ENCODE results near the gene C5orf58.

The C5orf58 gene

DNA sequence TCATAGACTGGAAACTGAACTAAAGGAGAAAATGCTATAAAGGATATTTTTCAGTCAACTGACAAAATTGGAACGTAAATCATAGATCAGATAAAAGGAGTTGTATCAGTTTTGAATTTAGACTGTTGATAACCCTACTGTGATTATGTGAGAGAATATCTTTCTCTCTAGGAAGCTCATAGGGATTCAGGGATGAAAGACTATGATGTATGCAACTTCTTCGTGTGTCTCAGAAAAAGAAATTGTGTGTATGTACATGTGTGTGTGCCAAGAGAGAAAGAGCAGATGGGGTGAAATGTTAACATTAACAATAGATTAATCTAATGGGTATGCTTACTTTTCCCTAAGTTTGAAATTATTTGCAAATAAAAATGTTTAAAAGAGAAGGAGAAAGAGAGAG lies 30.7 kb upstream of the C5orf58 start:
- TF ChIP-seq Cebpa-rat (IDR thresholded peaks at IDR 0.05), result no peak
- H3K9ac ChIP-seq, result no peak overlapping the region
- H3K27me3 ChIP-seq, result no peaks in the 10 kb centered on the region
- no peaks in the 10 kb centered on the region for H3K4me1 ChIP-seq
- no peak overlapping the region for H3K4me2 ChIP-seq
- H3K27ac ChIP-seq, result no peak overlapping the region
- H3K36me3 ChIP-seq, result no peaks in the 10 kb centered on the region
- no peak overlapping the region for H3K4me3 ChIP-seq
- no peaks in the 10 kb centered on the region for H4K20me1 ChIP-seq
- no peaks in the 10 kb centered on the region for H3K9me3 ChIP-seq

DNA sequence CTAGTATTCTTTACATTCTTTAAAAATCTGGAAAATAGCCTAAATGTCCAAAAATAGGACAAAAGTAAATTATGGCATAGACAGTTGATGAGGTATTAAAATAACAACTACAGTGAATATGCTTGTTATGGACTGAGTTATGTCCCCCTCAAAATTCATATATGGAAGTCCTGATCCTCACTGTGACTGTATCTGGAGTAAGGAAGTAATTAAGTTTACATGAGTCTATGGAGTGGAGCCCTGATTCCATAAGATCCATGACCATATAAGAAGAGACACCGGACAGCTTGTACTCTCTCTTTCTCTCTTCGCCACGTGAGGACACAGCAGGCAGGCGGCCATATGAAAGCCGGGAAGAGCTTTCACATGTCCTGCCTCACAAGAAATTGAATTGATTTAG lies 28.6 kb upstream of the C5orf58 start:
- TF ChIP-seq Cebpa-rat (IDR thresholded peaks at IDR 0.05), result no peak
- Histone ChIP-seq H4K20me1 (no peaks in the 10 kb centered on the region), H3K36me3 (no peaks in the 10 kb centered on the region), H3K27ac (no peak overlapping the region), H3K4me2 (no peak overlapping the region), H3K4me1 (no peaks in the 10 kb centered on the region), H3K27me3 (no peaks in the 10 kb centered on the region), H3K9me3 (no peaks in the 10 kb centered on the region), H3K4me3 (no peak overlapping the region), H3K9ac (no peak overlapping the region)

DNA sequence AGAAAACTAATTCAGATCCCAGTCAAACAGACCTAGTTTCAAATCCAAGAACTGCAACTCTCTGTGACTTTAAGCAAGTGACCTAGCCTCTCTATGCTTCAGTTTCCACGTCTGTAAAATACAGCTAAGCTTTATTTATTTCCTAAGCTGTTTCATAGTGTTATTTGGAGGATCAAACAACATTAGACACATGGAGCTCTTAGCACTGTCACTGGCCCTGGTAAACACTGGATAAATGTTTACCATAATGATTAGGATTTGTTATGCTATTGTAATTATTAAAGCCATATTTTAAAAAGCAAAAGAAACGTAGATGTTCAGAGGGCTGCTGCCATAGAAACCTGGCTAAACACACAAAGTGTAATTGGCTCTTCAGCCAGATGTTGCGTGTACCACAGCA lies 26.6 kb upstream of the C5orf58 start:
- Histone ChIP-seq H3K9me3 (no peaks in the 10 kb centered on the region), H3K36me3 (no peaks in the 10 kb centered on the region), H3K27me3 (no peaks in the 10 kb centered on the region), H3K4me3 (no peak overlapping the region), H3K9ac (no peak overlapping the region), H4K20me1 (no peaks in the 10 kb centered on the region), H3K27ac (no peak overlapping the region), H3K4me1 (no peaks in the 10 kb centered on the region), H3K4me2 (no peak overlapping the region)
- no peak for TF ChIP-seq Cebpa-rat (IDR thresholded peaks at IDR 0.05)

DNA sequence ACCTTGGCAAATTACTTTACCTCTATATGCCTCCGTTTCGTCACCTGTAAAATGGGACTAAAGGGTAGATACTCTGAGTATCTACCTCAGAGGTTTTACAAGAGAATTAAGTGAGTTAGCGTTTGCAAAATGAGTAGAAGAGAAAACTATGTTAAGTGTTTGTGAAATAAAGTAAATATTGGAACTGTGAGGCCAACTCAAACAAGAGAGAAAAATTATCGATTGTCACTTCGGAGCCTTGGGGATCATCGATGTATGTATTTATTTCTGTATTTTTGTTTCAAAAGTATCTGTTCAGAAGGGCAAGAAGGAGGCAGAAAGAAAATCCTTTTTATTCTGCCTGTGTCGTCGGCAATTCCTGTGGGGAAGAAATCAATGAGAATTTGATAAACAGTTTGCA lies 25.8 kb upstream of the C5orf58 start:
- no peaks in the 10 kb centered on the region for H3K9me3 ChIP-seq
- no peaks in the 10 kb centered on the region for H3K36me3 ChIP-seq
- no peaks in the 10 kb centered on the region for H3K4me1 ChIP-seq
- H3K27me3 ChIP-seq, result no peaks in the 10 kb centered on the region
- no peak overlapping the region for H3K9ac ChIP-seq
- H3K27ac ChIP-seq, result no peak overlapping the region
- H3K4me3 ChIP-seq, result no peak overlapping the region
- no peak for TF ChIP-seq Cebpa-rat (IDR thresholded peaks at IDR 0.05)
- no peak overlapping the region for H3K4me2 ChIP-seq
- no peaks in the 10 kb centered on the region for H4K20me1 ChIP-seq

DNA sequence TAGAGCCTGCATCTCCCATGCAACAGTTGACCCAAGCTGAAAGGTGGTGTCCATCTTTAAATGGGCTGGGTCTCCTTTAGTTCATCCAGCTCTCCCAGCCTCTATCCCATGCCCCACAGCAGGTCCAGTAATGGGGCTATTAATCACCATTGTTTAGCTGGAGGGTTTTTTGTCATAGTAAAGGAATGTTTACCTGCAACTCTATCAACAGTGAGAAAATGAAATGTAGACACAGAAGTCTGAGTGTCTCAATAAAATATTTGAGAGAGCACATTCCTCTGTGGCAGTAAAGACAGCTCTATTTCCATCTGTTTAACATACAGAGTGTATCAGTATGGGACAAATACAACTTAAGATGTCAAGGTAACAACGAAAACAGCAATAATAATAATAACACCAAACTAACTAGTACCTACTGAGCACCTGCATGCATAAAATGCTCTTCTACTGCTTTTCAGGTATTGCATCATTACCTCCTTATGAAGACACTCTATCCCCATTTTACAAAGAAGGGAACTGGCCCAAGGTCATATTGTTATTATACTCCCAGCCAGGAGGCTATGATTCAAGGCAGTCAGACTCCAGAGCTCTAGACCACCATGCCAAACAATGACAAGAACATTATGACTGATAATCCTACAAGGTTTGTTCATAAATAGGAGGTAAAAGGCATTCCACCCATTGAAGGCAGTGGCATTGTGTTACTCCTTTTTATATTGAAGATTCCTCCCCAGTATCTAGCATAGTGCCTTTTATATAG lies 21.0 kb upstream of the C5orf58 start:
- H3K4me3 ChIP-seq, result no peak overlapping the region
- no peaks in the 10 kb centered on the region for H4K20me1 ChIP-seq
- peaks cover 5% of the 10 kb centered on the region for H3K4me1 ChIP-seq
- no peak overlapping the region for H3K27ac ChIP-seq
- H3K9ac ChIP-seq, result no peak overlapping the region
- no peak for TF ChIP-seq Cebpa-rat (IDR thresholded peaks at IDR 0.05)
- H3K4me2 ChIP-seq, result no peak overlapping the region
- H3K9me3 ChIP-seq, result no peaks in the 10 kb centered on the region
- H3K36me3 ChIP-seq, result no peaks in the 10 kb centered on the region
- no peaks in the 10 kb centered on the region for H3K27me3 ChIP-seq

DNA sequence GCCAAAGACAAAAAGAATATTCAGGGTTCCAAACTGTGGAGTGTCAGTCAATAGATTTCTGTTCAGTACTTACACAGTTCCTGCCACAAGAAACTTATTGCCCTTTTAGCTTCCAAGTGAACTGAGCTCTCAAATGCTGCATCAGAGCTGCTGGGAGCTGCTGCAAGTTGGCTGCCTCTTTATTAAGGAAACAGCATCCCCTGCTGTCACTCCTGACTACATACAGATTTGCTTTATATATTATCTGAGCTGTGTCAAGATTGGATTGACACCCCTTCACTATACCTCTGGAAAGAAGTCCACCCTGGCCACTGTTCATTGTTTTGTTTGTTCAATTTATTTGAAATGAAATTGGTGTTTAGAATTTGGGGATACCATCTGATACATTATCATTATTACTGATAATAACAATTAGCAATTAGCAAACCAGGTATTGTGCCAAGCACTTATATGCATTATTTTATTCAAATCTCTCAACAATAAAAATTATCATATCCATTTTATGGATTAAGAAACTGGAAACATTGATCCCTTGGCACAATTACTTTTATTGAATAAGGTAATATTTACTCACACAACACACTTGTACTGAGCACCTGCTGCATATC lies 16.4 kb upstream of the C5orf58 start:
- no peaks in the 10 kb centered on the region for H4K20me1 ChIP-seq
- peaks cover 15% of the 10 kb centered on the region for H3K4me1 ChIP-seq
- H3K9me3 ChIP-seq, result no peaks in the 10 kb centered on the region
- H3K27ac ChIP-seq, result no peak overlapping the region
- H3K9ac ChIP-seq, result no peak overlapping the region
- H3K4me2 ChIP-seq, result peak overlapping the region; percentile 21
- H3K4me3 ChIP-seq, result no peak overlapping the region
- no peaks in the 10 kb centered on the region for H3K36me3 ChIP-seq
- no peak for TF ChIP-seq Cebpa-rat (IDR thresholded peaks at IDR 0.05)
- H3K27me3 ChIP-seq, result no peaks in the 10 kb centered on the region

DNA sequence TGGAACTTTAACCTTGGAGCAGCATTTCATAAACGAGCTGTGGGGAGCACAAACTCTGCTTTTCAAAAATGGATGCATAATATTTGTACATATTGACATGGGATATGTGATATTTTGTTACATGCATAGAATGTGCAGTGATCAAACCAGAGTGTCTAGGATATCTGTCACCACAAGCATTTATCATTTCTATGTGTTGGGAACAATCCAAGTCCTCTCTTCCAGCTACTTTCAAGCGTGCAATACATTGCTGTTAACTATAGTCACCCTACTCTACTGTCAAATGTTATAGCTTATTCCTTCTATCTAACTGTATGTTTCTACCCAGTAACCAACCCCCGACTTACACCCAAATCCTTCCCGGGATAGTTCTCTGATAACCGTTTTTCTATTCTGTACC lies 15.0 kb upstream of the C5orf58 start:
- TF ChIP-seq Cebpa-rat (IDR thresholded peaks at IDR 0.05), result no peak
- no peaks in the 10 kb centered on the region for H3K36me3 ChIP-seq
- no peak overlapping the region for H3K9ac ChIP-seq
- no peaks in the 10 kb centered on the region for H4K20me1 ChIP-seq
- peaks cover 17% of the 10 kb centered on the region for H3K4me1 ChIP-seq
- H3K27me3 ChIP-seq, result no peaks in the 10 kb centered on the region
- H3K4me3 ChIP-seq, result no peak overlapping the region
- H3K4me2 ChIP-seq, result no peak overlapping the region
- H3K27ac ChIP-seq, result no peak overlapping the region
- no peaks in the 10 kb centered on the region for H3K9me3 ChIP-seq

DNA sequence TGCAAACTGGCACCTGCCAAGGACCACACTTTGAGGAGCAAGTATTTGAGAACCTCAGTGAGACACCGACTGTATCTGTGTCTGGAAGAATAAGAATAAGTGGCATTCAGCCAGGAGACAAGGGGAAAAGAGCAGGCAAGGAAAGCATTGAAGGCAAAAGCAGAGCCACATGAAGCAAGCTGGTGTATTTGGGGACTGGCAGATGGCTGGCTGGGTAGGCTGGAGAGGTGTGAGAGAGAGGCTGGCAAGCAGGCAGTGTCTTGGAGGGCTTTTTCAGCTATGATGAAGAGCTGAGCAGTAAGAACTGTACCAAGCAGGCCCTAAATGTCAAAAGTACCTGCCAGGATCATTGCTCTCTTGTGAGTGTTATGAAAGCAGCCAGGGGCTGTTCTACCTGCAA lies 14.1 kb upstream of the C5orf58 start:
- Histone ChIP-seq H3K27me3 (no peaks in the 10 kb centered on the region), H3K9ac (no peak overlapping the region), H3K4me2 (no peak overlapping the region), H3K27ac (no peak overlapping the region), H3K4me1 (peaks cover 26% of the 10 kb centered on the region), H3K36me3 (no peaks in the 10 kb centered on the region), H4K20me1 (no peaks in the 10 kb centered on the region), H3K4me3 (no peak overlapping the region), H3K9me3 (no peaks in the 10 kb centered on the region)
- TF ChIP-seq Cebpa-rat (IDR thresholded peaks at IDR 0.05), result no peak

DNA sequence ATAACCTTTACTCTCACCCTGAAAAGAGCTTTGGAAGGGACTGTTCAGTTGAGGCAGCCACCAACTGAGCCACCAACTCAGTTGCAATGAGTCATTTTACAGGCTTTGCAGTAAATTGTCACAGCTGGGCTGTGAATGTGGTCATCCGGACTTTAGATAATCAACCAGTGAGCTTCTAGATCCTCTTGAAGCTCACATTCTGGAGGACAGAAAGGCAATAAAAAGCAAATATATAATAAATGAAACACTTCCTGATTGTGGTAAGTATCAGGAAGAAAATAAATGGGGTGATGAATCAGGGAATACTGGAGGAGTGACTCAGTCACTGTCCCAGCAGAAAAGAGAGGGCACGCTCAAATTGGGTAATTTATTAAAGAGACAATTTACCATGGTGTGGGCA lies 13.2 kb upstream of the C5orf58 start:
- Histone ChIP-seq H3K36me3 (no peaks in the 10 kb centered on the region), H3K27ac (no peak overlapping the region), H4K20me1 (no peaks in the 10 kb centered on the region), H3K9ac (no peak overlapping the region), H3K4me2 (no peak overlapping the region), H3K4me3 (no peak overlapping the region), H3K27me3 (no peaks in the 10 kb centered on the region), H3K9me3 (no peaks in the 10 kb centered on the region), H3K4me1 (peaks cover 26% of the 10 kb centered on the region)
- TF ChIP-seq Cebpa-rat (IDR thresholded peaks at IDR 0.05), result no peak

DNA sequence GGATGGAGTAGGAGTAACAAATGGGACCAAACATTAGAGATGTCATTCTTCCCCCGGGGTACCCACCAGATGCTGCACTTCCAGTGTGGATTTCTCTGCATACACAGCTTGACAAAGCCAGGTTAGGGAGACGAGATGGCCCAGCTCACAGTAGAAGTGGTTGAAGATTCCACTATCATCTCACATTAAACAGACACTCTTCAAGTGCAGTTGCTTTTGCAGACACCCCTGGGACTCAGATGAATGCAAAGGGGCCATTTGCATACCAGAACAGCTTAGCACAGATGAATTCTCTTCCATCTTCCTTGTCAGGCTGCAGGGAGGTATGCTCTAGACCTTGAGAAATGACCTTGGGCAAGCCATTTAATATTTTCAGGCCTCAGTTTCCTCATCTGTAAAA lies 12.6 kb upstream of the C5orf58 start:
- H3K27ac ChIP-seq, result no peak overlapping the region
- H3K4me2 ChIP-seq, result no peak overlapping the region
- H3K9ac ChIP-seq, result no peak overlapping the region
- H3K9me3 ChIP-seq, result no peaks in the 10 kb centered on the region
- H3K4me3 ChIP-seq, result no peak overlapping the region
- H4K20me1 ChIP-seq, result no peaks in the 10 kb centered on the region
- no peaks in the 10 kb centered on the region for H3K27me3 ChIP-seq
- H3K36me3 ChIP-seq, result no peaks in the 10 kb centered on the region
- H3K4me1 ChIP-seq, result peaks cover 26% of the 10 kb centered on the region
- no peak for TF ChIP-seq Cebpa-rat (IDR thresholded peaks at IDR 0.05)

Data from BLaER1 (cell line).